HepG2 (cell line): Measurements from ENCODE around the gene ARHGAP20. TPM values are rescaled to one million over a fixed set of nuclear protein-coding genes. Genes with fewer than 3 reads are reported as not detected.
A peak's percentile ranks its signal among the peaks of the same experiment; 100 is the strongest.

Source experiments
- ATAC-seq: fragments of 200-7000 bp; cut with Tn5 transposase; 3 replicates; pipeline ENCODE4 v1.9.1; 2020; ENCODE audit warnings: mild to moderate bottlenecking, moderate library complexity
- Bru-seq: library from RNA; stranded (reverse); fragments of 400-500 nt; gene quantifications from one replicate; lab custom pipeline; 2021; lab: Mats Ljungman, UMichigan
- BruChase-seq, 2 experiments: library from RNA; stranded (reverse); fragments of 400-500 nt; gene quantifications; one replicate each; lab custom pipeline; 2021; lab: Mats Ljungman, UMichigan
- BruUV-seq: library from RNA; stranded (reverse); fragments of 400-500 nt; replicated peaks from 2 replicates; lab custom pipeline; 2021; lab: Mats Ljungman, UMichigan
- CTCF ChIA-PET: fragments of 300-600 bp; formaldehyde crosslinking; extraction: SDS; loops from one replicate; lab custom pipeline; 2021; ENCODE audit warnings: low total read pairs, inconsistent platforms, low intra/inter-chr PET ratio; lab: Yijun Ruan, JAX
- POLR2A ChIA-PET: fragments of 350-600 bp; sonication (Branson Sonifier 250); formaldehyde crosslinking; loops from one replicate; lab custom pipeline; 2020; ENCODE audit warnings: antibody characterized with exemption, inconsistent platforms; lab: Yijun Ruan, JAX
- DNase-seq: peaks from one replicate; pipeline ENCODE4 v3.0.0-alpha.2; 2015; ENCODE audit warnings: low spot score
- FAIRE-seq: peaks from 3 replicates; lab custom pipeline; 2011; peaks lifted over from hg19 to GRCh38; lab: Jason Lieb, UNC
- H2AFZ ChIP-seq: one replicate; pipeline ENCODE4 v1.6.1; 2011; ENCODE audit warnings: low read length, inconsistent platforms
- H3K27ac ChIP-seq: fragments of 300-600 bp; 3 replicates; pipeline ENCODE4 v1.8.0; 2011; ENCODE audit warnings: mixed run types, mild to moderate bottlenecking, mixed read lengths, low read length, inconsistent platforms; ENCODE audit not compliant: insufficient read depth; ENCODE audit errors: extremely low read length
- H3K27me3 ChIP-seq, 2 experiments: fragments of 200-600 bp in 1 of 2; 2 replicates in 1 of 2; 3 replicates in 1 of 2; pipeline versions ENCODE4 v1.6.0 to v1.8.0; 2011; ENCODE audit warnings: low read length in 2 of 2, mild to moderate bottlenecking in 2 of 2, moderate library complexity in 2 of 2, inconsistent platforms in 1 of 2; ENCODE audit not compliant: insufficient read depth in 2 of 2, control insufficient read depth in 1 of 2
- H3K36me3 ChIP-seq, 2 experiments: fragments of 200-600 bp in 1 of 2; replicated peaks in 1 of 2; 2 replicates in 1 of 2; 3 replicates in 1 of 2; pipeline versions ENCODE4 v1.5.1 to v1.8.0; 2011; ENCODE audit warnings: low read length in 2 of 2, inconsistent platforms in 1 of 2; ENCODE audit not compliant: insufficient read depth in 2 of 2, control insufficient read depth in 1 of 2
- H3K4me1 ChIP-seq: 2 replicates; pipeline ENCODE4 v1.5.1; 2012; ENCODE audit warnings: low read length, inconsistent platforms; ENCODE audit not compliant: insufficient read depth
- H3K4me2 ChIP-seq: 2 replicates; pipeline ENCODE4 v1.6.0; 2011; ENCODE audit warnings: low read depth, low read length, inconsistent platforms
- H3K4me3 ChIP-seq, 3 experiments: fragments of 200-600 bp in 1 of 3; sonication (generic), shearing (Covaris generic) in 1 of 3; replicated peaks in 1 of 3; 2 replicates each; pipeline ENCODE4 v1.5.1; 2011 to 2016; ENCODE audit warnings: low read length in 3 of 3, inconsistent platforms in 2 of 3, low read depth in 2 of 3, mild to moderate bottlenecking in 2 of 3, control low read depth in 1 of 3, mixed read lengths in 1 of 3; ENCODE audit not compliant: insufficient read depth in 1 of 3
- H3K79me2 ChIP-seq: one replicate; pipeline ENCODE4 v1.6.1; 2011; ENCODE audit warnings: low read length, inconsistent platforms; ENCODE audit not compliant: insufficient read depth
- H3K9ac ChIP-seq: 2 replicates; pipeline ENCODE4 v1.6.0; 2011; ENCODE audit warnings: mild to moderate bottlenecking, low read depth, low read length, inconsistent platforms; ENCODE audit not compliant: insufficient read depth
- H3K9me3 ChIP-seq: 2 replicates; pipeline ENCODE4 v1.5.1; 2012; ENCODE audit warnings: mild to moderate bottlenecking, low read length
- H4K20me1 ChIP-seq: 2 replicates; pipeline ENCODE4 v1.6.0; 2011; ENCODE audit warnings: inconsistent platforms, mild to moderate bottlenecking, low read length, moderate library complexity; ENCODE audit not compliant: insufficient read depth
- BORCS8-MEF2B ChIP-seq: sonication (generic); formaldehyde crosslinking; IDR thresholded peaks from 2 replicates; pipeline ENCODE4 v1.8.0; 2022; ENCODE audit warnings: mild to moderate bottlenecking, missing genetic modification reagents
- NR1H2 ChIP-seq: sonication (generic); formaldehyde crosslinking; IDR thresholded peaks from 2 replicates; pipeline ENCODE4 v1.8.1; 2022; ENCODE audit warnings: low read depth, missing genetic modification reagents, borderline replicate concordance
- ZBTB10 ChIP-seq: sonication (generic); formaldehyde crosslinking; IDR thresholded peaks from 2 replicates; pipeline ENCODE4 v1.4.0; 2020; ENCODE audit warnings: missing genetic modification reagents, borderline replicate concordance
- ZNF619 ChIP-seq: sonication (generic); formaldehyde crosslinking; IDR thresholded peaks from 2 replicates; pipeline ENCODE4 v1.4.0; 2020; ENCODE audit warnings: mild to moderate bottlenecking, missing genetic modification reagents
- ZNF652 ChIP-seq: IDR thresholded peaks from 2 replicates; pipeline ENCODE4 v1.6.1; 2016; ENCODE audit warnings: low read depth, borderline replicate concordance
- WGBS: methylation state at CpG from one replicate; pipeline ENCODE4 v1.1.6; 2017; ENCODE audit warnings: low lambda C conversion rate; 5-methylcytosine and 5-hydroxymethylcytosine counted together
- in situ Hi-C: cut with HindIII; loops from 2 replicates; pipeline ENCODE4 v1.10.0; 2017; ENCODE audit warnings: low pct_unique_long_range_greater_than_20kb; ENCODE audit not compliant: extremely low pct_ligation_motif_present
- intact Hi-C: fragments of 100-400 bp; cut with micrococcal nuclease; formaldehyde crosslinking; loops from one replicate; pipeline ENCODE4 v1.10.0; 2022; ENCODE audit not compliant: unreplicated experiment
- long read RNA-seq, 2 experiments: library from RNA in 1 of 2; library from polyadenylated mRNA in 1 of 2; stranded (forward) in 1 of 2; unstranded in 1 of 2; transcript quantifications; one replicate each; pipeline ENCODE4 v2.0.0, GENCODE V29; 2019 to 2022
- polyA minus RNA-seq, 3 experiments: library from RNA; depleted of rRNA, polyadenylated mRNA; stranded (reverse); fragments of >200 nt; gene quantifications; 2 replicates each; pipeline ENCODE4 v1.2.3, GENCODE V29; 2011; ENCODE audit warnings: low replicate concordance in 1 of 3
- polyA plus RNA-seq, 8 experiments: library from polyadenylated mRNA; depleted of rRNA in 3 of 8; stranded (reverse) in 7 of 8; unstranded in 1 of 8; fragments of >200 nt; fragmentation: Illumina TruSeq in 4 of 8; extraction: Trizol in 4 of 8; gene quantifications; 2 replicates each; pipeline versions ENCODE4 v1.2.1 to v1.2.3, GENCODE V29; 2011 to 2016; ENCODE audit warnings: low read depth in 4 of 8, missing spikeins in 1 of 8, mixed read lengths in 1 of 8; ENCODE audit not compliant: insufficient read depth in 1 of 8
- total RNA-seq, 5 experiments: library from RNA; depleted of rRNA; stranded (reverse); fragments of >200 nt; fragmentation: Illumina TruSeq; extraction: Trizol; gene quantifications; 2 replicates each; pipeline ENCODE4 v1.2.3, GENCODE V29; 2016; ENCODE audit warnings: low read depth in 1 of 5

ARHGAP20 gene, protein sequence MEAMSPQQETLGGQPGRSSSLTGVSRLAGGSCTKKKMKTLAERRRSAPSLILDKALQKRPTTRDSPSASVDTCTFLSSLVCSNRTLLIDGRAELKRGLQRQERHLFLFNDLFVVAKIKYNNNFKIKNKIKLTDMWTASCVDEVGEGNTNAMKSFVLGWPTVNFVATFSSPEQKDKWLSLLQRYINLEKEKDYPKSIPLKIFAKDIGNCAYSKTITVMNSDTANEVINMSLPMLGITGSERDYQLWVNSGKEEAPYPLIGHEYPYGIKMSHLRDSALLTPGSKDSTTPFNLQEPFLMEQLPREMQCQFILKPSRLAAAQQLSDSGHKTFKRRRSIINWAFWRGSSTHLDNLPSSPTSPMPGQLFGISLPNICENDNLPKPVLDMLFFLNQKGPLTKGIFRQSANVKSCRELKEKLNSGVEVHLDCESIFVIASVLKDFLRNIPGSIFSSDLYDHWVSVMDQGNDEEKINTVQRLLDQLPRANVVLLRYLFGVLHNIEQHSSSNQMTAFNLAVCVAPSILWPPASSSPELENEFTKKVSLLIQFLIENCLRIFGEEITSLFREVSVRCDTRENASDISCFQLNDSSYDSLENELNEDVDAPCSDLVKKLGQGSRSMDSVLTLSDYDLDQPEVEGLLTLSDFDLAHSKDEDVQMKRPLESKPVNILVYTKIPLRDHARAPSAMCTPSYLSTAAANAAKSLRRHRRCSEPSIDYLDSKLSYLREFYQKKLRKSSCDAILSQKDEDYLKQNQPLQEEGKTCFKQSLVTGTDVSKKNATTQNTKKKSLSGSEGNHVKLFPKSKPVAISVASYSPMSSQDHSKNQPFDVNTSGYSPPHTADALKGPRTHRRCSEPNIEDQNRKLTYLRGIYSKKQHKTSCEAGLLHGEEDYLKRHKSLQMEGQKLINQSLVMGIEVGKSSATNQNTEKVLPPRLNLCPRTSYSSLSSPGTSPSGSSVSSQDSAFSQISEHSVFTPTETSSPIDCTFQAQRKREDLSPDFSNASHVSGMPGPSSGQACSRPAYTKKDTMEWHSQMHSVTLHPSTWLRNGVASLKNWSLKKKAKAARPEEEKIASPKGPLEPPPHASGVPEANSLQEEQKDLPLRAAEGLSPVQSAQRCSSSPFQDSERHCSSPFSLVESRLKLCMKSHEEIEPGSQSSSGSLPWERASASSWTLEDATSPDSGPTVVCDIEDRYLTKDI
- total RNA-seq (2016; rRNA removed; fragmentation: Illumina TruSeq; extraction: Trizol) (not detected in 2 replicates), polyA plus RNA-seq (2011; rRNA removed) (not detected in 2 replicates), polyA minus RNA-seq (2011; rRNA and poly(A)+ RNA removed; ENCODE audit: low replicate concordance) (not detected in 2 replicates), Bru-seq, nascent RNA (percentile 0 among the genes with signal in this experiment), BruChase-seq, experiment 1, labeled RNA remaining after a 6-hour chase (percentile 1 among the genes with signal in this experiment), BruChase-seq, experiment 2, labeled RNA remaining after a 2-hour chase (not detected)
- total RNA-seq (2016; cell fraction: cytosol; rRNA removed; fragmentation: Illumina TruSeq; extraction: Trizol; ENCODE audit: low read depth): not detected in 2 replicates
- total RNA-seq (2016; cell fraction: insoluble cytoplasmic fraction; rRNA removed; fragmentation: Illumina TruSeq; extraction: Trizol): not detected in 2 replicates
- total RNA-seq (2016; cell fraction: membrane; rRNA removed; fragmentation: Illumina TruSeq; extraction: Trizol): not detected in 2 replicates
- total RNA-seq (2016; cell fraction: nucleus; rRNA removed; fragmentation: Illumina TruSeq; extraction: Trizol): not detected in 2 replicates
- polyA plus RNA-seq (2011; cell fraction: cytosol; rRNA removed): not detected in 2 replicates
- polyA plus RNA-seq (2011; cell fraction: nucleus; rRNA removed): not detected in 2 replicates
- not detected in 2 replicates for polyA plus RNA-seq (2012)
- polyA plus RNA-seq (2016; cell fraction: cytosol; fragmentation: Illumina TruSeq; extraction: Trizol; ENCODE audit: low read depth): not detected in 2 replicates
- polyA plus RNA-seq (2016; cell fraction: insoluble cytoplasmic fraction; fragmentation: Illumina TruSeq; extraction: Trizol; ENCODE audit: low read depth): not detected in 2 replicates
- polyA plus RNA-seq (2016; cell fraction: membrane; fragmentation: Illumina TruSeq; extraction: Trizol; ENCODE audit: low read depth): not detected in 2 replicates
- not detected in 2 replicates for polyA plus RNA-seq (2016; cell fraction: nucleus; fragmentation: Illumina TruSeq; extraction: Trizol; ENCODE audit: insufficient read depth, low read depth)
- polyA minus RNA-seq (2011; cell fraction: cytosol; rRNA and poly(A)+ RNA removed): not detected in 2 replicates
- not detected in 2 replicates for polyA minus RNA-seq (2011; cell fraction: nucleus; rRNA and poly(A)+ RNA removed)
- long read RNA-seq, experiment 1: 0 reads
- long read RNA-seq, experiment 2: 0 reads

DNA sequence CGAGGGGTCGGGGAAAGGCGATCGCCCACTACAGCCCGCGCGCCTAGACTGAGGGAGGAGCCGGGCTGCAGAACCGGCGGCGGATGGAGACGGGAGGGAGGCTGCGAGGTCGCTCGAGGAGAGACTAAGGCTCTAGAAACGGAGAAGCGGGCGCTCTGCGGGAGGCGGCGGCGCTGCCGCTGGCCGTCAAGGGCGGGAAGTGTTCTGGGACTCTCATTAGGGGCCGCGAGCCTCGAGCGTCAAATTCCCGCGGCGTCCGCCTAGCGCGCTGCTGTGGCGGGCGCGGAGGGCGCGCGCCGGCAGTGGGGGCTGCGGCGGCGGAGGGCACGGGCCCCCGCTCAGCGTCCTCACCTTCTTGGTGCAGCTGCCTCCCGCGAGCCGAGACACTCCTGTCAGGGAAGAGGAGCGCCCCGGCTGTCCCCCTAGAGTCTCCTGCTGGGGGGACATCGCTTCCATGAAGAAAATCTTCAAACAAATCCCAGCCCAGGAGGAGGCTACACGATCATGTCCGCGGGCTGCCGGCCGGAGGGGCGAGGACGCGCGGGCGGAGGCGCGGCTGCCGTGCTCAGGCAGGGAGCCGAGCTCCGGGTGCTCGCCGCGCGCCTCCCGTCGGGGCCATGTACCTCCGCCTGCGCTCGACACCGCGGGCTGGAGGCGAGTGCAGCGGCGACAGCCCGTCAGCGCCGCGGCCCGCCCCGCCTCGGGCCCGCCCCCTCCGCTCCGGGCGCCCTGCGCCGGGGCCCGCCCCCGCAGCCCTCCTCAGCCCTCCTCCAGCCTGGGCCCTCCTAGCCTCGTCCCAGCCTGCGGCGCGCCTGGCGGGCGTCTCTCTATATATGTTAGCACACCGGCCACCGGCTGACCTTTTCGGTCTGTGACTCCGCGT is at the start of gene ARHGAP20:
TSS of gene ARHGAP20 (minus strand) at position 662 of the 883 bp plus-strand sequence. CDS start at position 456, 206 bp downstream.
- CTCF ChIA-PET: no interaction called here
- H3K27me3 ChIP-seq: peaks cover 2 to 44% of the 10 kb centered on the region in 2 experiments; a peak in 3 of 5 replicates
- peak; percentile 6 for DNase-seq
- TF ChIP-seq NR1H2 (CRISPR knock-in tag) (no peak), ZNF652 (no peak), BORCS8-MEF2B (CRISPR knock-in tag) (peak; percentile 10; the same call in 1 of the 2 replicates), ZNF619 (no peak), ZBTB10 (CRISPR knock-in tag) (no peak)

More for the DNA sequence above, at the start of gene ARHGAP20:
- FAIRE-seq (no peak), ATAC-seq (peak; percentile 99)
- Histone ChIP-seq H3K36me3 (no peaks in the 10 kb centered on the region), H3K4me2 (peak within 1 kb of the TSS; percentile 36), H3K9ac (no peak within 1 kb of the TSS), H3K79me2 (no peaks in the 10 kb centered on the region), H3K4me1 (no peaks in the 10 kb centered on the region), H4K20me1 (no peaks in the 10 kb centered on the region), H3K27ac (no peak within 1 kb of the TSS), H3K4me3 (peak within 1 kb of the TSS; percentile 5 to 58 (median 26); a peak in 2 of 6 replicates), H2AFZ (no peak within 1 kb of the TSS), H3K9me3 (no peaks in the 10 kb centered on the region)
- WGBS: 57% methylated on average over 26 of the region's 109 CpGs
- POLR2A ChIA-PET: no interaction called here
- BruUV-seq: no TSS peak
- intact Hi-C loops (no loop called here), in situ Hi-C loops (no loop called here)
